GM12892 (cell line): ENCODE data around the gene ABCC4.

Experiments
- POLR2A ChIP-seq: IDR thresholded peaks from 2 replicates; pipeline ENCODE4 v1.6.1; 2011; ENCODE audit warnings: low read depth, low read length, control low read depth
- POLR2AphosphoS5 ChIP-seq: IDR thresholded peaks from 2 replicates; pipeline ENCODE4 v1.6.1; 2011; ENCODE audit warnings: low read depth, low read length, control low read depth
- TAF1 ChIP-seq: IDR thresholded peaks from 2 replicates; pipeline ENCODE4 v1.6.1; 2011; ENCODE audit warnings: low read depth, mild to moderate bottlenecking, control low read depth, low read length, borderline replicate concordance

DNA sequence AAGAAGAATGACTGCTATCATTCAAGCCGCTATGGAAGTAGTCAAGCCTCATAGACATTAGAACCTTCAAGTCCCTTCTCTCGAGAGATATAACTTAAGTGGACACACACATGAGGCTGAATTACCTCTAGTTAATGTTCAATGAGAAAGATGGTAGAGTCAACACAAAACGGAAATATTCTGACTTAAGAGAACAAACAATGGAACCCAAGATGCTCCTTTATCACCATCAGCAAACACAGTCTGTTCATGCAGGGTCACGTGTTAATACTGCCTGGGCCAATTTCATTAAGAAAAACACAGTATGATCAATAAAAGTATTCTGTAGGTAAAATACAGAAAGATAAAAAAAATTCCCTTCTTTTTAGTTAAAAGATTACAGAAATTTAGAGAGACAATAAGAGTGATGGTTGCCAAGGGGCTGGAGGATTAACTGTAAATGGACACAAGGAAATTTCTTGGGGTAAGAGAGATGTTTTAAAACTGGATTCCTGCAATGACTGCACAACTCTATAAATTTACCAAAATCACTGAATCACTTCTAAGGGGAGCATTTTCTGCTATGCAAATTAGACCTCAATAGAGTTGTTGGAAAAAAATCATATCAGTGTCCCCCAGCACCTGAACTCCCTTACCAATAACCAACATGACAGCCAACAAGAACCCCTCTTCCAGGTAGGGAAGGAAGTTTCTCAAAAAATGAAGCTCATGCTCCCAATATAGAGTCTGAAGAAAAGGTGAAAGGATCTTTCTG lies 256.6 kb downstream of the ABCC4 start:
- TF ChIP-seq POLR2A (no peak), POLR2AphosphoS5 (no peak), TAF1 (no peak)
